GM12865 (cell line): ENCODE data around the gene CACNA1C.

Experiments
- DNase-seq: peaks from one replicate; pipeline ENCODE4 v3.0.0; 2010; ENCODE audit warnings: low read depth
- H3K4me3 ChIP-seq: 2 replicates; pipeline ENCODE4 v1.5.1; 2011; ENCODE audit warnings: mild to moderate bottlenecking, low read depth, low read length, control low read depth
- CTCF ChIP-seq: IDR thresholded peaks from 2 replicates; pipeline ENCODE4 v1.5.1; 2011; ENCODE audit warnings: low read length, control low read depth, low read depth, inconsistent platforms; ENCODE audit not compliant: insufficient read depth; ENCODE audit errors: missing control alignments

Gene CACNA1C

DNA sequence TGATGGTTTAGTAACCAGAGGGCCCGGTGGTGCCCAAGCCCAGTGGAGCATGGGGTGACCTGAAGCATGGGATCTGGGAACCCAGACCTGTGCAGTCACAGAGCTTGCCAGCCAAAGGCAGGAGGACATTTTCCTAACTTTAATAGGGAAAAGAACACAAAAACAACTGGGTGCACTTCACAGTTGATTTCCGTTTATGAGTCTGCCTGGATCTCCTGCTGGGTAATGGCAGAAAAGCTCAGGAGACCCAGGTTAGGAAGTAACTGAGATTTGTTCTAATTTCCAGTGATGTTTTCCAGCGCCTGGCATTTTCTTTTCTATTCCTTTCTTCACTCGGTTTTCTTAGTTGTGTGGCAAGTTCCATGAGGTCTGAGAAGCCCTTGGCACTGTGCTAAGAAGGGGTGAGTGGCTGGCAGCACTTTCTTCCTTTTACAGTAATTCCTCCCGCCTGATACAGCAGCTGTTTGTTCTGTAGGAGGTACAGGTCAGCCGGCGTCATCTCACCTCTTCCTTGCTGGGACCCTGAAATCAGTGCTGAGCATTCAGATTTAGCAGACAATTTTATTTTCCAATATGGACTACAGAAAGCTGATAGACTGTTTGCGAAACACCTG lies 5.1 kb downstream of the CACNA1C start:
- no peak for DNase-seq
- no peak overlapping the region for H3K4me3 ChIP-seq
- TF ChIP-seq CTCF = no peak

GRCh38 chr12:2058837-2059236 lies 6.0 kb downstream of the CACNA1C start:
- no peak for TF ChIP-seq CTCF
- no peak for DNase-seq

GRCh38 chr12:2061402-2061801 lies 8.6 kb downstream of the CACNA1C start:
- no peak for TF ChIP-seq CTCF
- no peak for DNase-seq
- H3K4me3 ChIP-seq = no peak overlapping the region

More at GRCh38 chr12:2058837-2059236, 6.0 kb downstream of the CACNA1C start:
- H3K4me3 ChIP-seq = no peak overlapping the region

DNA sequence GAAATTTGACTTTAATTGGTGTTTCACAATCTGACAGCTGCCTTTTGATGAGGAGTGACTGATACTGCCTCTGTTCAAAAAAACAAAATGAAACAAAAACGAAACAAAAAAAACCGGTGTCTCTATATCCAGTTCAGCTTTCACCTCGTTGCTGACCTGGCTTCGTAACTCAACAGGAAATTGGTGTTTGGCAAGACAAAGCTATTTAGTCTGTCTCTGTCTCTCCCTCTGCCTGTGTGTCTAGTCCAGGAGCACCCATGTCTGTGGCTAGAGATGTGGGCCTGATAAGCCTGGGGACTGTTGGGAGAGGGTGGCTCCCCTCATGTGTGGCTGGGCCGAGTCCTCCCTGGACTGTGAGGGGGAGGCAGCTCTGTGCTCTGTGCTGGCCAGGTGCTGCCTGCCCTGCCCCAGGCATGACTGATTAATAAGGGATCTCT lies 11.3 kb downstream of the CACNA1C start:
- DNase-seq = peak; percentile 62
- no peak for TF ChIP-seq CTCF
- H3K4me3 ChIP-seq = no peak overlapping the region

DNA sequence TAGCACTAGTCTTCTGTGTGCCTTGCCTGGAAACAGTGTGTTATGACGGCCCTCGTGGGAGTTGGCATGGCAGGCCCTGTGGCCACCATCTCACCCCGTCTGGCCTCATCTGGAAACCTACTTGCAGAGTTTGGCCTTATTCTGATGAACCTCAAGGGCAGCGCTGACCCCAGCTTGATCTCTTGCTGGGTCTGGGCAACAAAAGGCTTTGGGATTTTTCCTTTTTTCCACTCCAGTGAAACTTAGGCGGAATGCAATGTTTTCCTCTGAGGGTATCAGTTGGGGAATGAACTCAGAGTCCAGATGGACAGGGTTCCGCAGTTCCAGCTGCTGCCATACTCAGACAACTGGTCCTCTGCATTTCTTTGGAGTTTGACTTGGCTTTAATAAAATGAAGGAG lies 15.9 kb downstream of the CACNA1C start:
- H3K4me3 ChIP-seq = no peak overlapping the region
- no peak for TF ChIP-seq CTCF
- DNase-seq = no peak

DNA sequence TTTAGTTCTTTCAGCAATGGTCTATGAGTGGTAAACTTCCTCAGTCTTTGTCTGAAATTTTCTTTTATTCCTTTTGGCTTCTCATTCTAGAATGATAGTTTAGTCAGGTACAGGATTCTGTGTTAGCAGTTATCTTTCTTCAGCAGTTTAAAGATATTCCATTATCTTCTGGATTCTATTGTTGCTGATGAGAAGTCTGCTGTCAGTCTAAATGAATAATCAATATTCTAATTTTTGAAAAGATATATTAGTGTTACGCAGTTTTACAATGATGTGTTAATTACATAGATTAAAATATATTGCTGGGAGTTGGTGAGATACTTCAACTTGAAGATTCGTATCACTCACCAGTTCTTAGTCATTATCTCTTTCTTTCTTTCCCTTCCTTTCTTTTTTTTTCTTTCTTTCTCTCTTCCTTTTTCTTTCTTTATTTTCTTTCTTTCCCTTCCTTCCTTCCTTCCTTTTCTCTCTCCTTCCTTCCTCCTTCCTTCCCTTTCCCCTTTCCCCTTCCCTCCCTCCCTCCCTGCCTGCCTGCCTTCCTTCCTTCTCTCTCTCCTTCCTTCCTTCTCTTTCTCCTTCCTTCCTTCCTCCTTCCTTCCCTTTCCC lies 17.8 kb downstream of the CACNA1C start:
- DNase-seq = no peak
- TF ChIP-seq CTCF = no peak

GRCh38 chr12:2074792-2075191 lies 22.0 kb downstream of the CACNA1C start:
- no peak for DNase-seq
- TF ChIP-seq CTCF = no peak
- no peak overlapping the region for H3K4me3 ChIP-seq

More for the DNA sequence above, 17.8 kb downstream of the CACNA1C start:
- no peak overlapping the region for H3K4me3 ChIP-seq
